GM18498 (cell line): ENCODE measurements around the gene HSCB.
"Not testable (repeated sequence)": the region's sequence is repeated elsewhere in the genome, so short reads cannot be mapped to it uniquely, and the experiment has no call there.

Experiments
- ATAC-seq: cut with Tn5 transposase; IDR thresholded peaks from one replicate; pipeline ENCODE4 v1.9.1; 2021; ENCODE audit warnings: mild to moderate bottlenecking, moderate library complexity; ENCODE audit not compliant: unreplicated experiment

The HSCB gene

GRCh38 chr22:28737701-28738100 is 4.1 kb upstream of the HSCB start:
- no peak for ATAC-seq

DNA sequence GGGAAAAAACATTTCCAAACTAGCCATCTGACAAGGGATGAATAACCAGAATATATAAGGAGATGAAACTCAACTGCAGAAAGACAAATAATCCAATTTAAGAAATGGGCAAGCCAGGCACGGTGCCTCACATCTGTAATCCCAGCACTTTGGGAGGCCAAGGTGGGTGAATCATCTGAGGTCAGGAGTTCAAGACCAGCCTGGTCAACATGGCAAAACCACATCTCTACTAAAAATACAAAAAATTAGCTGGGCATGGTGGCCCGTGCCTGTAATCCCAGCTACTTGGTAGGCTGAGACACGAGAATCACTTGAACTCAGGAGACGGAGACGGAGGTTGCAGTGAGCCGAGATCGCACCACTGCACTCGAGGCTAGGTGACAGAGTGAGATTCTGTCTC is 3.0 kb upstream of the HSCB start:
- ATAC-seq, result not testable (repeated sequence)

DNA sequence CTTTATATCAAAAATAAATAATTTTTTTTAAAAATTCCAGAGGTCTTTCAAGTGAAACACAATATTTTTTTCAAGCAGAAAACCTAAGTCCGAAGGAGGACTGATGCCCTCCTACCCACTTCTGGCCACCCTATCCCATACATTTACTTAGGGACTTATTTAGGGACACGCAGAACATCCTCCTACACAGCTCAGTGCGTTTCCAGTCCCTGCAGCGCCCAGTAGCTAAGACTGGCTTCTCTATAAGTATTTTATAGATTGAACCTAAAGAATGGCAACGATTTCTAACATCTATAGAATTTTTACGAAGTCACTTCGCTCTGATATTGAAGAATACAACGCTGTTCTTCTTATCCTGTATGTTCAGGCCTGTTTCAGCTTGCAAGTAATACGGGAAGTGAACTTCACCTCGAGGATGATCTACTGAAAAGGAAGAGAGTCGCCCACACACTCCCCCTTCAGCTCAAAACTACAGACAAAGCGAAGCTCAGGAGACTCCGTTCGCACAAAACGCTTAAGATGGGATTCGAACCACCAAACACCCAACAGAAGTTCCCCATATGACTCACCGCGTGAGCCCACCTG is 547 bp upstream of the HSCB start:
- no peak for ATAC-seq

DNA sequence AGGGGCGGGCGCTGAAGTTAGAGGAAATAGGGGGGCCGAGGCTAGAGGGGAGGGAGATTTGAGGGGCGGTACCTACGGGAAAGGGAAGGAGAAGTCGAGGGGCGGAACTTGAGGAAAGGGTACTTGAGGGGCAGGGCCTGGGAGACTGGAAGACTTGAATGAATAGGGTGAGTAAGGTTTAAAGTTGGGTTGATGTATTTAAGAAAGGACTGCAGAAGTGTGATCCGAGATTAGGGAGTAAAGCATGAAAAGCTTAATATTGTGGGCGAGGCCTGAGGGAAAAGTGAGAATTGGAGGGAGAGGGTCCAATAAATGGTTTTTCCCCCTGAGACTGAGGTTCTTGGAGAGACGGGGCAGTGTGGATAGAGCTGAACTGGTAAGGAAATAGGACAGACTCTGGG is 723 bp downstream of the HSCB start:
- ATAC-seq, result no peak

GRCh38 chr22:28743852-28744251 is 2.0 kb downstream of the HSCB start:
- ATAC-seq, result no peak

GRCh38 chr22:28750471-28750881 is 8.6 kb downstream of the HSCB start:
- no peak for ATAC-seq

GRCh38 chr22:28754512-28754911 is 12.7 kb downstream of the HSCB start:
- not testable (repeated sequence) for ATAC-seq

DNA sequence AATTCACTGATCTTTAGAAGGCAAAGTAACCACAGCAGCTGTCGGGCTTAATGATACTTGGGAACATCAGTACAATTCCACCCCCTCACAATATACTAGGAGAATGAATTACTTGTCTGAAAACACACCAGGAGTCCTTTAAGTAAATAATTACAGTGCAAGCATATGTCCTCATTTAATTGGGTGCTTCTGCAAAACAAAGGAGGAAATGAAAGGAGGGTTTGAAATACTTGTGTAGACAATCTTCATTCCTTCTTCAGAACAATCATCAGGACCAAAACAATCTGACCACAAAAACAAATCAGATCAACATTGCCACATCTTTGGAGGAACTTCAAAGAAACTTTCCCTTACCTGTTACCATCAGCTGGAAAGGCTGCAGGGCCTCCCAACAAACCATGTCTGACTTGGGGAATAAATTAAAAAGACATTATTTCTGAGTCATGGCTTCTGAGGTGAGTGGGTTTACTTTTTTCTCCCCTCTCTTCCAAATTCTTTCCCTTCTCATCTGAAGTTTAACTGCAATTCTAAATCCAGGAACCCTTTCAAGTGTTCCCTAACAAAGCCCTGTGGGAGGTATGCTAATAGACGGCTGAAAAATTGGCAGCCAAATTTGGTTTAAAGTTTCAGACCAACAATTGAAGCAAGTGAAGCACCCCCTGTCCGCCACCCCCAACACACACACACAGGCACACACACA is 18.2 kb downstream of the HSCB start:
- ATAC-seq, result no peak

- ATAC-seq, result no peak
Measured at GRCh38 chr22:28761449-28761755, 19.6 kb downstream of the HSCB start.

DNA sequence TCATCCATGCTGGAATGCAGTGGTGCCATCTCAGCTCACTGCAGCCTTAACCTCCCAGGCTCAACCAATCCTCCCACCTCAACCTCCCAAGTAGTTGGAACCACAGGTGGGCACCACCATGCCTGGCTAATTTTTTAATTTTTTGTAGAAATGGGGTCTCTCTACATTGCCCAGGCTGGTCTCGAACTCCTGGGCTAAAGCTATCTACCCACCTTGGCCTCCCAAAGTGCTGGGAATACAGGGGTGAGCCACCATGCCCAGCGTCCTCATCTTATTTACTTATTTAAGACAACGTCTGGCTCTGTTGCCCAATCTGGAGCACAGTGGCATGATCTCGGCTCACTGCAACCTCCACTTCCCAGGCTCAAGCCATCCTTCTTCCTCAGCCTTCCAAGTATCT is 20.2 kb downstream of the HSCB start:
- ATAC-seq, result not testable (repeated sequence)

- no peak for ATAC-seq
Measured at GRCh38 chr22:28766628-28767027, 24.8 kb downstream of the HSCB start.

DNA sequence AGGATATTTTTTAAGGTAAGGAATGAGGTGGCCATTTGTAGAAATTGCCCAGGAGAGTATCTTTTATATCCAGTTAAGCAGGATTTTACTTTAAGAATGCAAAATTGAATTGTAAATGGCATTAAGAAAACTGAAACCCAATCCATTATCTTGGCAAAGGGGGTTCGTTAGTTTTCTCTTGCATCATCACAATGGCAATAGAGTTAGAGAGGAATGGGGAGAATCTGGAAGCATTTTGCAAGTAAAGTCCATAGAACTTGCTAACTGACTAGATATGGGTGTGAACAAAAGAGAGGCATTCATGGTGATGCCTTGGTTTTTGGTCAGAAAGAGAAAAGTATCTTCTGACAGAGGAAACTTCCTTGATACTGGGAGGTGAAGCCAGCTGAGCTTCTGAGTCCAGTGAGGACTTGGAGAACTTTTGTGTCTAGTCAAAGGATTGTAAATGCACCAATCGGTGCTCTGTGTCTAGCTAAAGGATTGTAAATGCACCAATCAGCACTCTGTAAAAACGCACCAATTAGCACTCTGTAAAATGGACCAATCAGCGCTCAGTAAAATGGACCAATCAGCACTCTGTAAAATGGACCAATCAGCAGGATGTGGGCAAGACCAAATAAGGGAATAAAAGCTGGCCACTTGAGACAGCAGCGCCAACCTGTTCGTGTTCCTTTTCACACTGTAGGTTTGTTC is 27.0 kb downstream of the HSCB start:
- no peak for ATAC-seq

GRCh38 chr22:28769394-28770085 is 27.7 kb downstream of the HSCB start:
- ATAC-seq, result no peak

DNA sequence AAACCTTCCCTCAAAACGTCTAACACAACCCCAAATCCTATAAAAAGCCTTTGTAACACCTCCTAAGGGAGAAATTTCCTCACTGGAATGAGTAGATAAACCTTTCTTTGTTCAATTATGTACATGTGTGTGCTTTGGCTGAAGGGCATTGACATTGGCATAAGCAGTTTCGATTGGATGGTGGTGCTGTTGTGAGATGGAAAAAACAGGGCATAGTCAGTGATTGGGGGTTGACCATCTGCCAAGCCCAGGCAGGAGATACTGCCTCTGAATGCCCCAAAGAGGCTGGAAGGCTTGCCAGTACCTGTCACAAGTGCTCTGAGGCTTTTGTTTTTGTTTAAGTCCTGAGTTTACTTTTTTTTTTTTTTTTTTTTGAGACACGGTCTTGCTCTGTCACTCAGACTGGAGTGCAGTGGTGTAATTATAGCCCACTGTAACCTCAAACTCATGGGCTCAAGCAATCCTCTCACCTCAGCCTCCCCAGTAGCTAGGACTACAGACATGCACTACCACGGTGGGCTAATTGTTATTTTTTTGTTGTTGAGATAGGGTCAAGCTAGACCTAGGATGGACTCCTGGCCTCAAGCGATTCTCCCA is 29.5 kb downstream of the HSCB start:
- no peak for ATAC-seq

DNA sequence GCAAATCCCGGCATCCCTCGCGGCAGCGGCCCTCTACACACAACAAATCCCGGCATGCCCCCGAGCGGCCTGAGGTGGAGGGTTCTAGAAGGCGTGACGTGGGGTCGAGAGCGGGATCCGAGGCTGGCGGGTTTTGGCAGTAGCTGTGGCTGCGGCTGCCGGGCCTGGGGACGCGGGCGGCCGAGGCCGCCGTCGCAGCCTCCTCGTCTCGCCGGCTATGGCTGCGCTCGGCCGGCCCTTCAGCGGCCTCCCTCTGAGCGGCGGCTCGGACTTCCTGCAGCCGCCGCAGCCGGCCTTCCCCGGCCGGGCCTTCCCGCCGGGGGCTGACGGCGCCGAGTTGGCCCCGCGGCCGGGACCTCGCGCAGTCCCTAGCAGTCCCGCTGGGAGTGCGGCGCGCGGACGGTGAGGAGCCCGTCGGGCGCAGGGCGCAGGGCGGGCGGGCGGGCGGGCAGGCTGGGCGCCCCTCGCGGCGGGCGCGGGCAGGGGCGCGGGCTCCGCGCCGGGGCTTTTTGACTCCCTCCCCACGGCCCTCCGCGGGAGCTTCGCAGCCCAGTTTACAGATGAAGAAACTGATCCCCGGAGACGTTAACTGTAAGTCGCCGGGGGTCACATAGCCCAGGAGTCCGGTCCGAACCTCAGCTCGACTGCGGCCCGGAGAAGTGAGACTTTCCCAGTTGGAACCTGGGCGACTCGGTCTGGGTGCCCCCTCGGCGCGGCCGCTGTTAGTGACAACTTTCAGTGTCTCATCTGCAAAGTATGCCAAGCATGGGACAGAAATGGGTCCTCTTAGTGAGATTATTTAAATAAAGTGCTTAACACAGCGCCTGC is 31.0 kb downstream of the HSCB start, which contains the start of gene CCDC117:
Gene CCDC117, plus strand, starts transcription at position 63 of the 828 bp plus-strand sequence. Its CDS starts 155 bp downstream, at position 218.
- ATAC-seq, result peak; percentile 88

DNA sequence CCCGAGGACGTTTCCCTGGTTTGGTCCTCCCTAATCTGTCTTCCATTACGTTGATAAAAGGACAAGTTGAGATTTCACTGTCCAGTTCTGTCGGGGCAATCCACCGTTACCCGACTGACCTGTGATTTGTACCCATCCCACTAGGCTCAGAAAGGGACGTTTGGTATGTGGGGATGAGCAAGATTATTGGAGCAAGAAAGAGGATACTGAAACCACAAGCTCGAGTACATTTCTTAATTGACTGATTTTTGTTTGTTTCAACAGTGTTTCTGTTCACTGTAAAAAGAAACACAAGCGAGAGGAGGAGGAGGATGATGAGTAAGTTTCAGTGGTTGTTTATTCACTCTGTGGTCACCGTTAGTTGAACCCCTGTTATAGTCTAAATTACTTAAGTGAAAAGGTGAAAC is 31.6 kb downstream of the HSCB start:
- peak; percentile 29 for ATAC-seq

DNA sequence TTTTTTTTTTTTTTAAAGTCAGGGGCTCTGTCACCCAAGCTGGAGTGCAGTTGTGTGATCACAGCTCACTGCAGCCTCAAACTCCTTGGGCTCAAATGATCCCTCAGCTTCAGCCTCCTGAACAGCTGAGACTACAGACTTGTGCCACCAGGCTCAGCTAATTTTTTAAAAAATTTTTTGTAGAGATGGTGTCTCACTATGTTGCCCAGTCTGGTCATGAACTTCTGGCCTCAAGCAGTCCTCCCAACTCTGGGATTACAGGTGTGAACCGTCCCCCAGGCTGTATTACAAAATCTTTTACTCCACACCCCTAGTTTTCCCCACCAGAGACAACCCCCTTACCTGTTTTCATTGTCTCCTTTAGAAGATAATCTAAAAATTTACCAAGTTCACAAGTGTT is 32.5 kb downstream of the HSCB start:
- ATAC-seq, result no peak

- no peak for ATAC-seq
Measured at GRCh38 chr22:28779833-28780232, 38.0 kb downstream of the HSCB start.

DNA sequence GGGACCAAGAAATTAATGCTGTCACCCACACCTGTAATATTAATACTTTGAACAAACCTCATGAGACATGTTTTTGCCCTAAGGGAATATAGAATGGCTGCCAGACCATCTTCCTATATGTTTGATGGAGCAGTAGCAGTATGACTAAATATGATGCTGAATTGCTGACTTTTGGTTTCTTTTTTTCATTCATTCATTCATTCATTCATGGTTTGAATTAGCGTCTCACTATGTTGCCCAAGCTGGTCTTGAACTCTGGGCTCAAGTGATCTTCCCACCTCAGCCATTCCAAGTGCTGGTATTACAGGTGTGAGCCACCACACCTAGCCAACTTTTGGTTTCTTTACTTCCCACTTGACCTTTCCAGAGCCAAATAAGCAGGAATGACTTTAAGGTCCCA is 38.5 kb downstream of the HSCB start:
- ATAC-seq, result no peak
